Smooth muscle cell (in vitro differentiated cells): Measurements from ENCODE around the gene CERS5. TPM values are rescaled to one million over a fixed set of nuclear protein-coding genes. Genes with fewer than 3 reads are reported as not detected.

Experiments used
- DNase-seq: peaks from one replicate; lab custom pipeline; 2025; ENCODE audit not compliant: unreplicated experiment; lab: John Stamatoyannopoulos, UW
- H2AFZ ChIP-seq: fragments of 200-600 bp; sonication (generic); 2 replicates; pipeline ENCODE4 v1.6.0; 2016; ENCODE audit warnings: antibody characterized with exemption, low read depth, mild to moderate bottlenecking
- H3F3A ChIP-seq: fragments of 200-600 bp; sonication (generic); 2 replicates; pipeline ENCODE4 v1.6.0; 2017; ENCODE audit warnings: antibody characterized with exemption, low read depth
- H3K27ac ChIP-seq: fragments of 200-600 bp; sonication (generic); 2 replicates; pipeline ENCODE4 v1.5.1; 2016; ENCODE audit warnings: low read depth, mild to moderate bottlenecking
- H3K27me3 ChIP-seq: fragments of 200-600 bp; sonication (generic); 2 replicates; pipeline ENCODE4 v1.6.1; 2016; ENCODE audit warnings: low read depth, mild to moderate bottlenecking
- H3K36me3 ChIP-seq: fragments of 200-600 bp; sonication (generic); 2 replicates; pipeline ENCODE4 v1.5.1; 2016; ENCODE audit warnings: low read depth
- H3K4me1 ChIP-seq: fragments of 200-600 bp; sonication (generic); 2 replicates; pipeline ENCODE4 v1.5.1; 2016; ENCODE audit warnings: low read depth
- H3K4me2 ChIP-seq: fragments of 200-600 bp; sonication (generic); 2 replicates; pipeline ENCODE4 v1.6.0; 2016; ENCODE audit warnings: mild to moderate bottlenecking
- H3K4me3 ChIP-seq: fragments of 200-600 bp; sonication (generic); 2 replicates; pipeline ENCODE4 v1.5.1; 2016; ENCODE audit warnings: mild to moderate bottlenecking
- H3K79me2 ChIP-seq: fragments of 200-600 bp; sonication (generic); 2 replicates; pipeline ENCODE4 v1.6.0; 2016; ENCODE audit warnings: low read depth, mild to moderate bottlenecking
- H3K9ac ChIP-seq: fragments of 200-600 bp; sonication (generic); 2 replicates; pipeline ENCODE4 v1.6.0; 2016; ENCODE audit warnings: low read depth
- H3K9me3 ChIP-seq: fragments of 200-600 bp; sonication (generic); replicated peaks from 2 replicates; pipeline ENCODE4 v1.5.1; 2016; ENCODE audit warnings: low read depth
- H4K20me1 ChIP-seq: fragments of 200-600 bp; sonication (generic); 2 replicates; pipeline ENCODE4 v1.6.0; 2016; ENCODE audit warnings: low read depth
- WGBS: methylation state at CpG from one replicate; pipeline ENCODE4 v1.1.7; 2016; ENCODE audit warnings: low lambda C conversion rate; 5-methylcytosine and 5-hydroxymethylcytosine counted together
- polyA plus RNA-seq: library from polyadenylated mRNA; unstranded; fragments of >200 nt; fragmentation: Nextera tagmentation; extraction: Ambion mirVana; gene quantifications from 2 replicates; pipeline ENCODE4 v1.2.1, GENCODE V29; 2016
- total RNA-seq: library from RNA; depleted of rRNA; stranded (reverse); fragments of >200 nt; gene quantifications from 2 replicates; pipeline ENCODE4 v1.2.3, GENCODE V29; 2014
- TF ChIP-seq, protein P1 (sequence below): fragments of 200-600 bp; sonication (generic); IDR thresholded peaks from 2 replicates; pipeline ENCODE4 v1.5.1; 2017; ENCODE audit warnings: borderline replicate concordance, mild to moderate bottlenecking, antibody characterized with exemption; ENCODE audit not compliant: insufficient read depth, poor library complexity, severe bottlenecking

The CERS5 gene
- total and polyA plus RNA-seq, 2 experiments from 2014 or later, result 53.5 to 102 TPM

DNA sequence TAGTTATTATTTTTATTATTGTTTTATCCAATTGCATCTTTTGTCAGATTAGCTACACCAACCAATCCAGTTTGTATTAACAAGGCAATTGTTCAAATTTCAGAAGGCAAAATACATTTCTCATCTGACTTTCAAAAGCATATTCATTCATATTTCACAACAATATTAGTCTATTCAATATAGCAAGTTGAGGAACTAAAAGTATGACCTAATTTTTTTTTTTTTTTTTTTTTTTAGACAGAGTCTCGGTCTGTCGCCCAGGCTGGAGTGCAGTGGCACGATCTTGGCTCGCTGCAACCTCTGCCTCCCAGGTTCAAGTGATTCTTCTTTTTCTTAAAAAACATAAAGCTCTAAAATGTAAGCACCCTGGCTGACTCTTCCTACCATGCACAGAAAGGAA lies 37.9 kb downstream of the CERS5 start:
- DNase-seq, result no peak
- H3F3A ChIP-seq, result peaks cover 9% of the 10 kb centered on the region
- TF ChIP-seq, protein P1, sequence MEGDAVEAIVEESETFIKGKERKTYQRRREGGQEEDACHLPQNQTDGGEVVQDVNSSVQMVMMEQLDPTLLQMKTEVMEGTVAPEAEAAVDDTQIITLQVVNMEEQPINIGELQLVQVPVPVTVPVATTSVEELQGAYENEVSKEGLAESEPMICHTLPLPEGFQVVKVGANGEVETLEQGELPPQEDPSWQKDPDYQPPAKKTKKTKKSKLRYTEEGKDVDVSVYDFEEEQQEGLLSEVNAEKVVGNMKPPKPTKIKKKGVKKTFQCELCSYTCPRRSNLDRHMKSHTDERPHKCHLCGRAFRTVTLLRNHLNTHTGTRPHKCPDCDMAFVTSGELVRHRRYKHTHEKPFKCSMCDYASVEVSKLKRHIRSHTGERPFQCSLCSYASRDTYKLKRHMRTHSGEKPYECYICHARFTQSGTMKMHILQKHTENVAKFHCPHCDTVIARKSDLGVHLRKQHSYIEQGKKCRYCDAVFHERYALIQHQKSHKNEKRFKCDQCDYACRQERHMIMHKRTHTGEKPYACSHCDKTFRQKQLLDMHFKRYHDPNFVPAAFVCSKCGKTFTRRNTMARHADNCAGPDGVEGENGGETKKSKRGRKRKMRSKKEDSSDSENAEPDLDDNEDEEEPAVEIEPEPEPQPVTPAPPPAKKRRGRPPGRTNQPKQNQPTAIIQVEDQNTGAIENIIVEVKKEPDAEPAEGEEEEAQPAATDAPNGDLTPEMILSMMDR, result no peak
- 96% methylated on average over 4 of the region's 4 CpGs for WGBS
- peaks cover 23% of the 10 kb centered on the region for H4K20me1 ChIP-seq
- H3K9ac ChIP-seq, result no peak overlapping the region
- H3K4me1 ChIP-seq, result no peaks in the 10 kb centered on the region
- no peak overlapping the region for H2AFZ ChIP-seq
- H3K4me2 ChIP-seq, result no peak overlapping the region
- no peaks in the 10 kb centered on the region for H3K9me3 ChIP-seq
- no peaks in the 10 kb centered on the region for H3K27me3 ChIP-seq
- H3K27ac ChIP-seq, result no peak overlapping the region
- H3K36me3 ChIP-seq, result peaks cover 10% of the 10 kb centered on the region
- H3K4me3 ChIP-seq, result no peak overlapping the region
- H3K79me2 ChIP-seq, result no peaks in the 10 kb centered on the region

DNA sequence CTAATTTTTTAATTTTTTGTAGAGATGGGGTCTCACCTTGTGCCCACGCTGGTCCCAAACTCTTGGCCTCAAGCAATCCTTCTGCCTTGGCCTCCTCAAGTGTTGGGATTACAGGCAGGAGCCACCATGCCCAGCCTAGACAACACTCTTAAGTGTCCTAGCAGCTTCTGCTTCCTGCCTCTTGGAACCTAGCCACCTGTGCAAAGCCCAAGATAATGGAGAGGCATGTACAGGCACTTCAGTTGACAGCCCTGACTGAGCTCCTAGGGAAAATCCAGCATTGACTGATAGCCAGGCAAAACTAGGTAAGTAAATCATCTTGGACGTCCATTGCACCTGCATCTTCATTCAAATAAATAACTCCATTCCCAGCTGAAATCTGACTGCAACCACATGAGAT lies 39.6 kb downstream of the CERS5 start:
- Histone ChIP-seq H3K79me2 (no peaks in the 10 kb centered on the region), H3K4me3 (no peak overlapping the region), H3K4me1 (no peaks in the 10 kb centered on the region), H3K9me3 (no peaks in the 10 kb centered on the region), H3K36me3 (peaks cover 10% of the 10 kb centered on the region), H2AFZ (no peak overlapping the region), H3K27me3 (no peaks in the 10 kb centered on the region), H3K27ac (no peak overlapping the region), H3K9ac (no peak overlapping the region), H4K20me1 (peaks cover 16% of the 10 kb centered on the region), H3K4me2 (no peak overlapping the region), H3F3A (peaks cover 9% of the 10 kb centered on the region)
- TF ChIP-seq, protein P1, result no peak
- DNase-seq, result no peak
- WGBS, result 94% methylated on average over 2 of the region's 2 CpGs

DNA sequence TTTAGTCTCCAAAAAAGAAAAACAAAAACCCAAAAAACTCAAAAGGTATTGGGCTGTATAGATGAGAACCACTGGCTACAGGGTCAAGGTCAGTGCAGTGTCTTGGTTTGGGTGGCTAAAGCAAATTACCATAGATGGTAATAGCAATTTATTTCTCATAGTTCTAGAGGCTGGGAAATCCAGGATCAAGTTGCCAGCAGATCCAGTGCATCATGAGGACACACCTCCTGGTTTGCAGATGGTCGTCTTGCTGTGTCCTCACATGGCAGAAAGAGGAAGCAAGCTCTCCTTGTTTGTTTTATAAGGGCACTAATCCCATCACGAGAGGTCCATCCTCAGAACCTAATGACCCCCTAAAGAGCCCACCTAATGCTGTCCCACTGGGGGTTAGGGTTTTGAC lies 44.0 kb downstream of the CERS5 start:
- H3K27me3 ChIP-seq, result no peaks in the 10 kb centered on the region
- no peak overlapping the region for H2AFZ ChIP-seq
- TF ChIP-seq, protein P1, result no peak
- no peaks in the 10 kb centered on the region for H3K4me1 ChIP-seq
- no peak overlapping the region for H3K4me2 ChIP-seq
- WGBS, result 88% methylated on average over 2 of the region's 2 CpGs
- peaks cover 9% of the 10 kb centered on the region for H3F3A ChIP-seq
- H3K9ac ChIP-seq, result no peak overlapping the region
- H3K4me3 ChIP-seq, result no peak overlapping the region
- H3K36me3 ChIP-seq, result no peaks in the 10 kb centered on the region
- peaks cover 8% of the 10 kb centered on the region for H3K79me2 ChIP-seq
- H4K20me1 ChIP-seq, result peaks cover 15% of the 10 kb centered on the region
- no peak for DNase-seq
- H3K9me3 ChIP-seq, result no peaks in the 10 kb centered on the region
- H3K27ac ChIP-seq, result no peak overlapping the region

DNA sequence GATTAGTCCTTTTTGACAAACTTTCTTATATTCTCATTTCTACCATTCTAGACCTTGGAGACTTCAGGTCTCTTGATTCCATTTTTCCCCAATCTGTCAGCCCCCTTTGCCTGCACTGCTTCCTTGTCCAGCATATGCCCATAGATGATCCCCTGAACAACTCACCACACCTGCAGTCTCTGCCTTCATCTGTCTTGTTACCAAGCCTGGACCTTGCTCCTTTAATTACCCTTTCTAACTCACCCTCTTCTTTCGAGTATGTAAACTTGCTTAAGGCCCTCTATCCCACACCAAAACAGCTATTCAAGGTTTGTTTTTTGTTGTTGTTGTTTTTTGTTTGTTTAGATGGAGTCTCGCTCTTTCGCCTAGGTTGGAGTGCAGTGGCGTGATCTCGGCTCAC lies 45.5 kb downstream of the CERS5 start:
- Histone ChIP-seq H3K9me3 (no peaks in the 10 kb centered on the region), H3F3A (peaks cover 3% of the 10 kb centered on the region), H3K9ac (no peak overlapping the region), H4K20me1 (peaks cover 20% of the 10 kb centered on the region), H3K36me3 (no peaks in the 10 kb centered on the region), H3K4me2 (no peak overlapping the region), H2AFZ (no peak overlapping the region), H3K4me1 (no peaks in the 10 kb centered on the region), H3K4me3 (no peak overlapping the region), H3K27ac (no peak overlapping the region), H3K27me3 (no peaks in the 10 kb centered on the region), H3K79me2 (peaks cover 20% of the 10 kb centered on the region)
- 94% methylated on average over 5 of the region's 5 CpGs for WGBS
- DNase-seq, result no peak
- TF ChIP-seq, protein P1, result no peak
